Measurements from ENCODE around the gene MRPS31. TPM values are rescaled to one million over a fixed set of nuclear protein-coding genes. Genes with fewer than 3 reads are reported as not detected.

The MRPS31 gene
- 10 to 100 TPM; 45.8 to 46.1 TPM for total RNA-seq

- POLR2A ChIA-PET = interaction anchor here (0.5 to 0.7 kb wide), 2 partner anchors 25 to 887 kb away, joined by 4 to 5 read pairs; no protein-coding TSS in a partner anchor
- intact Hi-C loops (cut with DNase I, micrococcal nuclease) = loop anchor here (1.0 to 10.0 kb wide), 12 partner anchors 18 to 1736 kb away; partner anchors contain the start of genes DGKH (in 1 of the 2), FOXO1 (in 1 of the 2), KBTBD6 (in 1 of the 2) and NHLRC3 (in 1 of the 2)
- Mint-ChIP-seq H3K4me1 (peaks cover 30% of the 10 kb centered on the region), H3K27me3 (no peaks in the 10 kb centered on the region), H3K4me3 (peak within 1 kb of the TSS; percentile 89), H3K27ac (peak within 1 kb of the TSS; percentile 97), H3K36me3 (ENCODE audit: low read depth) (peaks cover 9% of the 10 kb centered on the region), H3K9me3 (ENCODE audit: low read depth) (no peaks in the 10 kb centered on the region)
- peak; percentile 99 for ATAC-seq
- DNase-seq = peak; percentile 97
- CTCF ChIA-PET = interaction anchor here (0.6 to 0.7 kb wide), 2 partner anchors 42 to 288 kb away, joined by 3 read pairs; no protein-coding TSS in a partner anchor
Measured at GRCh38 chr13:40770934-40771618, at the start of gene MRPS31. MRPS31 (minus strand) TSS chr13:40771190; CDS start chr13:40771136, 54 bp downstream.

- Mint-ChIP-seq H3K27ac (no peak overlapping the region), H3K36me3 (ENCODE audit: low read depth) (peaks cover 4% of the 10 kb centered on the region), H3K9me3 (ENCODE audit: low read depth) (peaks cover 10% of the 10 kb centered on the region), H3K27me3 (no peaks in the 10 kb centered on the region), H3K4me3 (no peak overlapping the region), H3K4me1 (peaks cover 15% of the 10 kb centered on the region)
- no peak for DNase-seq
- intact Hi-C loops (cut with DNase I, micrococcal nuclease) = no loop called here
- ChIA-PET CTCF (interaction anchor here (0.8 kb wide), 1 partner anchor 12 kb away, joined by 3 read pairs; no protein-coding TSS in a partner anchor), POLR2A (no interaction called here)
- ATAC-seq = peak; percentile 30
Measured at GRCh38 chr13:40819797-40820315, 48.9 kb upstream of the MRPS31 start.

- Mint-ChIP-seq H3K27me3 (no peaks in the 10 kb centered on the region), H3K27ac (no peak overlapping the region), H3K4me3 (no peak overlapping the region), H3K36me3 (ENCODE audit: low read depth) (peaks cover 8% of the 10 kb centered on the region), H3K9me3 (ENCODE audit: low read depth) (peaks cover 10% of the 10 kb centered on the region), H3K4me1 (peaks cover 15% of the 10 kb centered on the region)
- ChIA-PET CTCF (no interaction called here), POLR2A (no interaction called here)
- ATAC-seq (no peak), DNase-seq (no peak)
- intact Hi-C loops (cut with DNase I, micrococcal nuclease) = no loop called here
Measured at GRCh38 chr13:40818926-40819325, 47.9 kb upstream of the MRPS31 start.

GRCh38 chr13:40814803-40815202 is 43.8 kb upstream of the MRPS31 start:
- intact Hi-C loops (cut with DNase I, micrococcal nuclease) = no loop called here
- CTCF ChIA-PET = interaction anchor here (0.6 to 1.7 kb wide), 12 partner anchors 9 to 934 kb away, joined by 3 to 12 read pairs (median 3); partner anchors contain the start of gene SLC25A15
- Mint-ChIP-seq H3K36me3 (ENCODE audit: low read depth) (peaks cover 27% of the 10 kb centered on the region), H3K4me1 (peaks cover 10% of the 10 kb centered on the region), H3K4me3 (no peak overlapping the region), H3K9me3 (ENCODE audit: low read depth) (peaks cover 10% of the 10 kb centered on the region), H3K27ac (no peak overlapping the region), H3K27me3 (no peaks in the 10 kb centered on the region)
- ATAC-seq (no peak), DNase-seq (no peak)
- POLR2A ChIA-PET = no interaction called here

GRCh38 chr13:40813667-40814454 is 42.9 kb upstream of the MRPS31 start:
- DNase-seq (no peak), ATAC-seq (peak; percentile 44)
- CTCF ChIA-PET = interaction anchor here (0.5 to 1.7 kb wide), 16 partner anchors 8 to 933 kb away, joined by 3 to 12 read pairs (median 3); partner anchors contain the start of gene SLC25A15
- POLR2A ChIA-PET = no interaction called here
- peaks cover 35% of the 10 kb centered on the region for H3K36me3 Mint-ChIP-seq (ENCODE audit: low read depth)
- intact Hi-C loops (cut with DNase I, micrococcal nuclease) = no loop called here
- H3K4me3 Mint-ChIP-seq = no peak overlapping the region
- peaks cover 10% of the 10 kb centered on the region for H3K9me3 Mint-ChIP-seq (ENCODE audit: low read depth)
- H3K4me1 Mint-ChIP-seq = peaks cover 3% of the 10 kb centered on the region
- H3K27ac Mint-ChIP-seq = no peak overlapping the region
- no peaks in the 10 kb centered on the region for H3K27me3 Mint-ChIP-seq

- H3K4me1 Mint-ChIP-seq = no peaks in the 10 kb centered on the region
- no peak overlapping the region for H3K4me3 Mint-ChIP-seq
- H3K9me3 Mint-ChIP-seq (ENCODE audit: low read depth) = peaks cover 9% of the 10 kb centered on the region
- ChIA-PET CTCF (interaction anchor here (0.7 to 1.2 kb wide), 4 partner anchors 11 to 42 kb away, joined by 3 read pairs; no protein-coding TSS in a partner anchor), POLR2A (no interaction called here)
- DNase-seq (no peak), ATAC-seq (no peak)
- H3K27ac Mint-ChIP-seq = no peak overlapping the region
- no peaks in the 10 kb centered on the region for H3K27me3 Mint-ChIP-seq
- intact Hi-C loops (cut with DNase I, micrococcal nuclease) = no loop called here
- H3K36me3 Mint-ChIP-seq (ENCODE audit: low read depth) = peaks cover 35% of the 10 kb centered on the region
Measured at GRCh38 chr13:40812724-40813445, 41.9 kb upstream of the MRPS31 start.

GRCh38 chr13:40812102-40812501 is 41.1 kb upstream of the MRPS31 start:
- POLR2A ChIA-PET = interaction anchor here (0.6 kb wide), 1 partner anchor 564 kb away, joined by 3 read pairs; no protein-coding TSS in a partner anchor
- DNase-seq = no peak
- CTCF ChIA-PET = interaction anchor here (0.8 to 0.9 kb wide), 2 partner anchors 30 to 295 kb away, joined by 4 to 6 read pairs; no protein-coding TSS in a partner anchor
- Mint-ChIP-seq H3K36me3 (ENCODE audit: low read depth) (peaks cover 35% of the 10 kb centered on the region), H3K27ac (peak overlapping the region; percentile 27), H3K4me3 (no peak overlapping the region), H3K4me1 (no peaks in the 10 kb centered on the region), H3K9me3 (ENCODE audit: low read depth) (peaks cover 9% of the 10 kb centered on the region), H3K27me3 (no peaks in the 10 kb centered on the region)
- no peak for ATAC-seq
- intact Hi-C loops (cut with DNase I, micrococcal nuclease) = no loop called here

GRCh38 chr13:40809471-40809870 is 38.5 kb upstream of the MRPS31 start:
- Mint-ChIP-seq H3K27ac (no peak overlapping the region), H3K9me3 (ENCODE audit: low read depth) (no peaks in the 10 kb centered on the region), H3K27me3 (no peaks in the 10 kb centered on the region), H3K4me1 (no peaks in the 10 kb centered on the region), H3K4me3 (no peak overlapping the region), H3K36me3 (ENCODE audit: low read depth) (peaks cover 43% of the 10 kb centered on the region)
- ChIA-PET POLR2A (interaction anchor here (0.7 kb wide), 1 partner anchor 957 kb away, joined by 3 read pairs; no protein-coding TSS in a partner anchor), CTCF (no interaction called here)
- DNase-seq (no peak), ATAC-seq (no peak)
- intact Hi-C loops (cut with DNase I, micrococcal nuclease) = no loop called here

GRCh38 chr13:40806241-40806640 is 35.3 kb upstream of the MRPS31 start:
- ChIA-PET CTCF (interaction anchor here (0.7 to 2.4 kb wide), 2 partner anchors 8 to 311 kb away, joined by 3 to 12 read pairs; no protein-coding TSS in a partner anchor), POLR2A (no interaction called here)
- Mint-ChIP-seq H3K4me1 (no peaks in the 10 kb centered on the region), H3K36me3 (ENCODE audit: low read depth) (peaks cover 34% of the 10 kb centered on the region), H3K27ac (no peak overlapping the region), H3K9me3 (ENCODE audit: low read depth) (no peaks in the 10 kb centered on the region), H3K27me3 (no peaks in the 10 kb centered on the region), H3K4me3 (no peak overlapping the region)
- ATAC-seq = no peak
- no peak for DNase-seq
- intact Hi-C loops (cut with DNase I, micrococcal nuclease) = no loop called here

GRCh38 chr13:40803316-40803715 is 32.3 kb upstream of the MRPS31 start:
- peaks cover 6% of the 10 kb centered on the region for H3K4me1 Mint-ChIP-seq
- ChIA-PET POLR2A (no interaction called here), CTCF (no interaction called here)
- peaks cover 31% of the 10 kb centered on the region for H3K36me3 Mint-ChIP-seq (ENCODE audit: low read depth)
- no peak overlapping the region for H3K4me3 Mint-ChIP-seq
- H3K27ac Mint-ChIP-seq = no peak overlapping the region
- ATAC-seq (no peak), DNase-seq (no peak)
- no peaks in the 10 kb centered on the region for H3K27me3 Mint-ChIP-seq
- intact Hi-C loops (cut with DNase I, micrococcal nuclease) = no loop called here
- no peaks in the 10 kb centered on the region for H3K9me3 Mint-ChIP-seq (ENCODE audit: low read depth)
